Right atrium auricular region (tissue), 2 donors: ENCODE results near the gene TSHZ3. TPM values are rescaled to one million over a fixed set of nuclear protein-coding genes. Genes with fewer than 3 reads are reported as not detected.

Experiments
- DNase-seq: peaks from one replicate; pipeline ENCODE4 v3.0.0-alpha.2; 2019; ENCODE audit warnings: low spot score
- H3K27ac ChIP-seq, 2 donors: fragments of 200-600 bp; sonication (generic); 1 replicate in 1 of 2; 2 replicates in 1 of 2; pipeline ENCODE4 v1.5.1; 2016 to 2019
- H3K27me3 ChIP-seq, 2 donors: fragments of 200-600 bp; sonication (generic); one replicate each; pipeline versions ENCODE4 v1.5.1 to v1.6.0; 2017 to 2019
- H3K36me3 ChIP-seq: fragments of 200-600 bp; sonication (generic); one replicate; pipeline ENCODE4 v1.5.1; 2016
- H3K4me1 ChIP-seq, 2 donors: fragments of 200-600 bp; sonication (generic); one replicate each; pipeline versions ENCODE4 v1.5.1 to v1.6.0; 2017 to 2019
- H3K4me3 ChIP-seq, 2 donors: fragments of 200-600 bp; sonication (generic); 1 replicate in 1 of 2; 2 replicates in 1 of 2; pipeline ENCODE4 v1.5.1; 2017 to 2019; ENCODE audit warnings: mild to moderate bottlenecking in 1 of 2, moderate library complexity in 1 of 2
- H3K9me3 ChIP-seq, 2 donors: fragments of 200-600 bp; sonication (generic); one replicate each; pipeline ENCODE4 v1.5.1; 2019
- CTCF ChIP-seq, 2 donors: fragments of 200-600 bp; sonication (generic); IDR thresholded peaks; one replicate each; pipeline ENCODE4 v1.5.1; 2019; ENCODE audit warnings: antibody characterized with exemption in 2 of 2
- total RNA-seq, 2 donors: library from RNA; depleted of rRNA; stranded (reverse); fragments of >200 nt; gene quantifications; one replicate each; pipeline ENCODE4 v1.1.0, GENCODE V29; 2016

The TSHZ3 gene
- total RNA-seq, 2 donors from 2014 or later, result 3.9 to 5.6 TPM

GRCh38 chr19:31389874-31390273, 40.6 kb upstream of the TSHZ3 start:
- Histone ChIP-seq H3K36me3 (no peaks in the 10 kb centered on the region), H3K9me3 (no peaks in the 10 kb centered on the region), H3K27me3 (no peaks in the 10 kb centered on the region), H3K27ac (no peak overlapping the region), H3K4me3 (no peak overlapping the region), H3K4me1 (no peaks in the 10 kb centered on the region)
- no peak for DNase-seq
- TF ChIP-seq CTCF (IDR thresholded peaks at IDR 0.05), result no peak

GRCh38 chr19:31387717-31388301, 38.6 kb upstream of the TSHZ3 start:
- no peaks in the 10 kb centered on the region for H3K9me3 ChIP-seq
- no peaks in the 10 kb centered on the region for H3K36me3 ChIP-seq
- no peak overlapping the region for H3K4me3 ChIP-seq
- H3K4me1 ChIP-seq, result no peaks in the 10 kb centered on the region
- no peak overlapping the region for H3K27ac ChIP-seq
- no peak for TF ChIP-seq CTCF (IDR thresholded peaks at IDR 0.05)
- H3K27me3 ChIP-seq, result no peaks in the 10 kb centered on the region
- DNase-seq, result no peak

GRCh38 chr19:31386806-31387205, 37.6 kb upstream of the TSHZ3 start:
- H3K36me3 ChIP-seq, result no peaks in the 10 kb centered on the region
- no peak overlapping the region for H3K27ac ChIP-seq
- no peaks in the 10 kb centered on the region for H3K9me3 ChIP-seq
- DNase-seq, result no peak
- no peaks in the 10 kb centered on the region for H3K4me1 ChIP-seq
- no peaks in the 10 kb centered on the region for H3K27me3 ChIP-seq
- H3K4me3 ChIP-seq, result no peak overlapping the region
- no peak for TF ChIP-seq CTCF (IDR thresholded peaks at IDR 0.05)

GRCh38 chr19:31385744-31386143, 36.5 kb upstream of the TSHZ3 start:
- H3K4me3 ChIP-seq, result no peak overlapping the region
- TF ChIP-seq CTCF (IDR thresholded peaks at IDR 0.05), result no peak
- no peak for DNase-seq
- no peaks in the 10 kb centered on the region for H3K27me3 ChIP-seq
- no peaks in the 10 kb centered on the region for H3K36me3 ChIP-seq
- H3K27ac ChIP-seq, result no peak overlapping the region
- no peaks in the 10 kb centered on the region for H3K4me1 ChIP-seq
- H3K9me3 ChIP-seq, result no peaks in the 10 kb centered on the region

GRCh38 chr19:31383553-31383952, 34.3 kb upstream of the TSHZ3 start:
- no peak overlapping the region for H3K27ac ChIP-seq

More at GRCh38 chr19:31383553-31383952, 34.3 kb upstream of the TSHZ3 start:
- Histone ChIP-seq H3K36me3 (no peaks in the 10 kb centered on the region), H3K4me1 (no peaks in the 10 kb centered on the region), H3K9me3 (no peaks in the 10 kb centered on the region), H3K27me3 (no peaks in the 10 kb centered on the region), H3K4me3 (no peak overlapping the region)
- no peak for TF ChIP-seq CTCF (IDR thresholded peaks at IDR 0.05)
- no peak for DNase-seq
